AML-193 (cell line): Measurements from ENCODE around the gene CUBN.
"Not testable (repeated sequence)": the region's sequence is repeated elsewhere in the genome, so short reads cannot be mapped to it uniquely, and the experiment has no call there.

Source experiments
- DNase-seq, 2 experiments: peaks; one replicate each; lab custom pipeline; 2025; lab: John Stamatoyannopoulos, UW

The CUBN gene

GRCh38 chr10:17013131-17013983 is 116.3 kb downstream of the CUBN start:
- DNase-seq: not testable (repeated sequence)

DNA sequence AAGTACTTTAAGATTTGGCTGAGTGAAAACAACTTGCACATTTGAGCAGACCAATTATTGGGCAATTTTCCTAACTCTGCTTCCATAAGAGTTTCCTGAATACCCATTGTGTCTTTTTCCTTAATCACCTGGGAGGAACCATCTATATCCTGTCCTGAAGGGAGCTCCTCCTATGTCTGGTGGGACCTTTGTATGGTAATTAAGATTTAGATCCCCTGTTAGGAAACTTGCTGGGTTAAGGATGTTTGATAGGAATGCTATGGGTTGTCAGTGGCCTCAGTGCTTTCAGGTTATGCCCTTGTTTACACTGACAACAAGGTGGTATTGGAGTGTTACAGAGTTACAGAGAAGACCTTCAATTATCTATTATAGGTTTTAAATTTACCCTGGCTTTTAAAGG is 116.9 kb downstream of the CUBN start:
- DNase-seq: not testable (repeated sequence)

- no peak for DNase-seq
These were observed 119.1 kb downstream of the CUBN start for GRCh38 chr10:17010363-17011145.

DNA sequence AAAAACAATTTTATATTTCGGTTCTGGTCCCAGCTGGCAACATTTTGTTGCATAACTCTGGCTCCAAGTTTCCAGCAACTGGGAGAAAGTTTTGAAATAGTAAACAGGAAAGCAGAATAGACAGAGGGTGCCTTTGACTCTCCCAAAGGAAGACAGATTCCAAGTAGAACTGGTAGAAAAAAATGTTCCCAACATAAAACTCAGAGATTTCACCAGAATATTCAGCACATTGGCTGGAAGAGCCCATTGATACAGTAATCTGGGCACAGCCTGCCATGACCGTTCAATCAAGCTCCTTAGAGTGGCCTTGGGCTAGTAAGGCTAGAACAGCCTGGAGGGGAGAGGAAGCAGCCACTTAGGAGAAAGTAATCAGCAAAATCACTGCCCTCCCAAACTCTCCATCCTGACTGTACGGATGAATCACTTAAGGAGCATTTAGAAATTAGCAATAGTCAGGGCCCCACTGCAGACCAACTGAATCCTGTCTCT is 120.4 kb downstream of the CUBN start:
- DNase-seq: no peak

- no peak for DNase-seq
These were observed 122.2 kb downstream of the CUBN start for GRCh38 chr10:17007418-17007770.

GRCh38 chr10:17006631-17007417 is 122.8 kb downstream of the CUBN start:
- no peak for DNase-seq

GRCh38 chr10:17005621-17006566 is 123.7 kb downstream of the CUBN start:
- DNase-seq: no peak

GRCh38 chr10:17004801-17005380 is 124.7 kb downstream of the CUBN start:
- DNase-seq: no peak

GRCh38 chr10:17003651-17004286 is 125.8 kb downstream of the CUBN start:
- no peak for DNase-seq

GRCh38 chr10:17003151-17003550 is 126.5 kb downstream of the CUBN start:
- DNase-seq: no peak

GRCh38 chr10:17001961-17002749 is 127.5 kb downstream of the CUBN start:
- no peak for DNase-seq

GRCh38 chr10:17001297-17001744 is 128.3 kb downstream of the CUBN start:
- DNase-seq: no peak

- no peak for DNase-seq
These were observed 129.8 kb downstream of the CUBN start for GRCh38 chr10:16999665-17000451.

- no peak for DNase-seq
These were observed 133.1 kb downstream of the CUBN start for GRCh38 chr10:16996530-16996964.

DNA sequence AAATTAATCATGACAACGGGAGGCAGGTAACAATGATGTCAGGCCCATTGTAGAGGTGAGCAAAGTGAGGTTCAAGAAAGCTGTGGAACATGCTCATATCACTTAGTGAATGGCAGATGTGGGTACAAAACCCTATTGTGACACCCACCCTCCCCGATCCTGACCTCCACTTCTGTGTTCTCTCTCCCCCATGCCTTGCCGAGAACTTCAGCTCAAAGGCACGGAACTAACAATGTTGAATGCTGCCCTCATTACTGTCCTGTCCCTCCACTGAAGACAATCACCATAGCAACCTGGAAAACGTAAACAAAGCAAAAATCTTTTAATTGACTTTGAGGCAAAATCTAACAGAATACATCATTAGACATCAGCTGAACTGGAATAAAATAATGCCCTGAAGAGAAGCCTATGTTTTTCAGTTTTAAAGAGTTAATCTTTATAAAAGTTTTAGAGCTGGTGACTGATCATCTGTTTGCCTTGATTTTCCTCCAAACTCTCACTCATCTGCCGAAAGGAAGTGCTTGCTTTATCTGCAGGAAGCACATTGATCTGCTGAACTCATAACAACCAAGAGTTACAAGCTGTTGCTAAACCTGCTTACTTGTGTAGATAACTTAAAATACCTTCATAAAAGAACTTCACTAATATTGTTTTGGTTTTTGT is 133.6 kb downstream of the CUBN start:
- DNase-seq: peak in 1 of 2 experiments; percentile 11

GRCh38 chr10:16993186-16993585 is 136.4 kb downstream of the CUBN start:
- DNase-seq: no peak

GRCh38 chr10:16992611-16993119 is 136.9 kb downstream of the CUBN start:
- DNase-seq: no peak

DNA sequence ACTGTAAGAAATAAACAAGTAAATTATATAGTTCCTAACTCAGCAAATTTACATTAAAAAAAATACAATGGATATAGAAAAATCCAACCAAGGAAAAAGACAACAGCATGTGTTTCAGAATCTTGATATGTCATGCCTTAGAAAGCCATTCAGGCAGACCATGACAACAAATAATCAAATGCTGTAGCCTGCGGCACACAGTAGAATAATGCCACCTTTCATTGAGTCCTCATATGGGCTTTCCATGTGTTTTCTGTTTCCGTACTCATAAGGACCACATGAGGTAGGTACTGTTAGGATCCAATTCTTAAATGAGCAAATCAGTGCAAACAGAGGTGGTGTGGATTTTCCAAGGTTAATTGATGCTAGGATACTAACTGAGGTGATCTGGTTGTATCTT is 138.6 kb downstream of the CUBN start:
- no peak for DNase-seq
